ENCODE measurements around the gene ADCY2.

ADCY2 gene

DNA sequence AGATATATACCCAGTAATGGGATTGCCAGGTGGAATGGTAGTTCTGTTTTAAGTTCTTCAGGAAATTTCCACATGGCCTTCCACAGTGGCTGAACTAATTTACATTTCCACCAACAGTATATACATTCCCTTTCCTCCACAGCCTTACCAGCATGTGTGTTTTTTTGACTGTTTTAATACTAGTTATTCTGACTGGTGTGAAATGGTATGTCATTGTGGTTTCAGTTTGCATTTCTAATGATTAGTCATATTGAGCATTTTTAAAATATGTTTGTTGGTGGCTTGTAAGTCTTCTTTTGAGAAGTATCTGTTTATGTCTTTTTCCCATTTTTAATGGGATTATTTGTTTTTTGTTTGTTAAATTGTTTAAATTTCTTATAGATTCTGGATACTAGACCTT lies 246.1 kb downstream of the ADCY2 start:
- Histone ChIP-seq H3K9ac (no peak overlapping the region), H2AFZ (ENCODE audit: low read depth) (no peak overlapping the region), H3K79me2 (ENCODE audit: insufficient read depth, low read depth) (no peaks in the 10 kb centered on the region), H3K27ac (no peak overlapping the region), H3K27me3 (ENCODE audit: insufficient read depth, low read depth) (no peaks in the 10 kb centered on the region), H3K4me3 (IDR thresholded peaks at IDR 0.05; ENCODE audit: insufficient read depth, low read depth, low read length) (no peak overlapping the region), H4K20me1 (ENCODE audit: insufficient read depth) (no peaks in the 10 kb centered on the region), H3K36me3 (ENCODE audit: insufficient read depth) (no peaks in the 10 kb centered on the region), H3K4me1 (ENCODE audit: low read depth, poor library complexity, severe bottlenecking) (no peaks in the 10 kb centered on the region), H3K4me2 (no peak overlapping the region)
- TF ChIP-seq, protein P1, sequence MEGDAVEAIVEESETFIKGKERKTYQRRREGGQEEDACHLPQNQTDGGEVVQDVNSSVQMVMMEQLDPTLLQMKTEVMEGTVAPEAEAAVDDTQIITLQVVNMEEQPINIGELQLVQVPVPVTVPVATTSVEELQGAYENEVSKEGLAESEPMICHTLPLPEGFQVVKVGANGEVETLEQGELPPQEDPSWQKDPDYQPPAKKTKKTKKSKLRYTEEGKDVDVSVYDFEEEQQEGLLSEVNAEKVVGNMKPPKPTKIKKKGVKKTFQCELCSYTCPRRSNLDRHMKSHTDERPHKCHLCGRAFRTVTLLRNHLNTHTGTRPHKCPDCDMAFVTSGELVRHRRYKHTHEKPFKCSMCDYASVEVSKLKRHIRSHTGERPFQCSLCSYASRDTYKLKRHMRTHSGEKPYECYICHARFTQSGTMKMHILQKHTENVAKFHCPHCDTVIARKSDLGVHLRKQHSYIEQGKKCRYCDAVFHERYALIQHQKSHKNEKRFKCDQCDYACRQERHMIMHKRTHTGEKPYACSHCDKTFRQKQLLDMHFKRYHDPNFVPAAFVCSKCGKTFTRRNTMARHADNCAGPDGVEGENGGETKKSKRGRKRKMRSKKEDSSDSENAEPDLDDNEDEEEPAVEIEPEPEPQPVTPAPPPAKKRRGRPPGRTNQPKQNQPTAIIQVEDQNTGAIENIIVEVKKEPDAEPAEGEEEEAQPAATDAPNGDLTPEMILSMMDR (conservative IDR thresholded peaks at IDR 0.05; ENCODE audit: low read depth, low read length), result no peak

DNA sequence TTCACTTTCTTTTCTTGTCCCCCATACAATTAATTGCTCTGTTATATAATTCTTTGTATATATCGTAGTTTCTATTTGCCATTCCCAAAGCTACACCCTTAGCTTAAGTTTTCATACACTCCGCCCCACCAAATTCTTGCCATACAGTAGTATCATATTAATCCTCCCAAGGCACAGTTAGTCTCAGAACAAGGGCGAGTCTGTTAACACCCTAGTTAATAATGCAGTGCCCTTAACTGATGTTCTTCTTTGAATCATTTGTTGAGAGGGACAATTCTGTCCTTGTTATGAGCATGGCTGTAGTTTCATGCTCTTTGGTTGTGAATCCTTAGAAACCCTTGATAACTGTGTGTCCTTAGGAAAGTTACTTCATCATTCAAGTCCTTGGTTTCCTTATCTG lies 248.8 kb downstream of the ADCY2 start:
- no peak overlapping the region for H3K4me2 ChIP-seq
- no peaks in the 10 kb centered on the region for H3K4me1 ChIP-seq (ENCODE audit: low read depth, poor library complexity, severe bottlenecking)
- H3K27ac ChIP-seq, result no peak overlapping the region
- H3K27me3 ChIP-seq (ENCODE audit: insufficient read depth, low read depth), result no peaks in the 10 kb centered on the region
- H3K36me3 ChIP-seq (ENCODE audit: insufficient read depth), result no peaks in the 10 kb centered on the region
- TF ChIP-seq, protein P1 (conservative IDR thresholded peaks at IDR 0.05; ENCODE audit: low read depth, low read length), result no peak
- H3K79me2 ChIP-seq (ENCODE audit: insufficient read depth, low read depth), result no peaks in the 10 kb centered on the region
- no peak overlapping the region for H3K4me3 ChIP-seq (IDR thresholded peaks at IDR 0.05; ENCODE audit: insufficient read depth, low read depth, low read length)
- no peak overlapping the region for H3K9ac ChIP-seq
- H4K20me1 ChIP-seq (ENCODE audit: insufficient read depth), result no peaks in the 10 kb centered on the region
- H2AFZ ChIP-seq (ENCODE audit: low read depth), result no peak overlapping the region

DNA sequence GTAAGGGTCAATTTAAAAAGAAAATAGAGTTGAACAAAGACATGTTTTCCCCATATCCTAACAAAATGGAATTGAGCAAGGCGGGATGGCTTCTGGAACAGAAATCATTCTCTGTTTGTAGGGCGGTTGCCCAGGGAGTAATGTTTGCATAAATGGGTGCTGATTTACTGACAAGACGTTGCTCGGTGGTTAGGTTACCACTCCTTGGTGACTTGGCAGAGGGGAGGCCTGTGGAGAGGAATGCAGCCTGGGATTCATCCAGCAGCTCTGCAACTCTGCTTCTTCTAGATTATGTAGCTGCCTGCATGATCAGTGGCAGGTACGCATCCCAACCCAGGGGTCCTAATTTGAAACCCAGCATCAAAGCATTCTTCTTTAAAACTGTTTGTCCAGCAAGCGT lies 254.8 kb downstream of the ADCY2 start:
- H3K27me3 ChIP-seq (ENCODE audit: insufficient read depth, low read depth), result no peaks in the 10 kb centered on the region
- no peak overlapping the region for H2AFZ ChIP-seq (ENCODE audit: low read depth)
- no peaks in the 10 kb centered on the region for H4K20me1 ChIP-seq (ENCODE audit: insufficient read depth)
- H3K27ac ChIP-seq, result no peak overlapping the region
- no peaks in the 10 kb centered on the region for H3K79me2 ChIP-seq (ENCODE audit: insufficient read depth, low read depth)
- TF ChIP-seq, protein P1 (conservative IDR thresholded peaks at IDR 0.05; ENCODE audit: low read depth, low read length), result no peak
- H3K36me3 ChIP-seq (ENCODE audit: insufficient read depth), result no peaks in the 10 kb centered on the region
- no peak overlapping the region for H3K4me2 ChIP-seq
- no peaks in the 10 kb centered on the region for H3K4me1 ChIP-seq (ENCODE audit: low read depth, poor library complexity, severe bottlenecking)
- no peak overlapping the region for H3K9ac ChIP-seq
- no peak overlapping the region for H3K4me3 ChIP-seq (IDR thresholded peaks at IDR 0.05; ENCODE audit: insufficient read depth, low read depth, low read length)

DNA sequence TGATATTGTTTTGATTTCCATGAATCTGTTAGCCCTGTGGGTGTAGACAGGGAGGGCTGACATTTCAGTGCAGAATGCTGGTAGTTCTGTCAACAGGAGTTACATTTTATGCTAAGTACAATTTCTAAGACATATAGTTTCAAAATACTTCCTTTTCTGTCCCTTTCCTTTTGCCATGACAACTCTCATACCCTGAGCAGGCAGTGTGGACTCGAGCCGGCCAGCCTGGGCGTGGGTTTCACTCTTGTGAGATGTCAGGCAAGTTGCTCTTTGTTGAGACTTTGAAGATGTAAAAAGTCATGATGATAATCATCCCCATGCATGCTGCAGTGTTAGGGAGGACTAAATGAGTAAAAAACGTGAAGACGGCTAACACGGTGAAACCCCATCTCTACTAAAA lies 257.1 kb downstream of the ADCY2 start:
- H3K27me3 ChIP-seq (ENCODE audit: insufficient read depth, low read depth), result no peaks in the 10 kb centered on the region
- no peak overlapping the region for H3K4me2 ChIP-seq
- H4K20me1 ChIP-seq (ENCODE audit: insufficient read depth), result no peaks in the 10 kb centered on the region
- H3K4me1 ChIP-seq (ENCODE audit: low read depth, poor library complexity, severe bottlenecking), result no peaks in the 10 kb centered on the region
- H3K36me3 ChIP-seq (ENCODE audit: insufficient read depth), result no peaks in the 10 kb centered on the region
- TF ChIP-seq, protein P1 (conservative IDR thresholded peaks at IDR 0.05; ENCODE audit: low read depth, low read length), result no peak
- H3K27ac ChIP-seq, result no peak overlapping the region
- H2AFZ ChIP-seq (ENCODE audit: low read depth), result no peak overlapping the region
- H3K79me2 ChIP-seq (ENCODE audit: insufficient read depth, low read depth), result no peaks in the 10 kb centered on the region
- H3K4me3 ChIP-seq (IDR thresholded peaks at IDR 0.05; ENCODE audit: insufficient read depth, low read depth, low read length), result no peak overlapping the region
- H3K9ac ChIP-seq, result no peak overlapping the region

DNA sequence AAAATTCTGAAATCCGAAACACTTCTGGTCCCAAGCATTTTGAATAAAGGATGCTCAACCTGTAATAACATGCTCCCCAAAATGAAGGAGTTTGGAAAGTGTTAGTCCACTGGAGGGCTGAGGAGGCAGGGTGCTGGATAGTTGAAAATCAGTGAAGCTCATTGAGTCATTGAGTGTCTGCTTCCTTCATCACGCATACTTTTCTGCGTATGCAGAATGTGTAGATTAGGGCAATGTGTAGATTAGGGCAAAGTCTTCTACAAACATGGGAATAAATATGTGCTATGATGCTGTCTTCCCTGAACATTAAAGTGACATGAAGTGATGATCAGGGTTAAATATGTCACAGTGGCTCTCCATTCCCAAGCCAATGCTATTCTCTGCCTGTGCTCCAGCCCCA lies 261.2 kb downstream of the ADCY2 start:
- H3K27ac ChIP-seq, result no peak overlapping the region

More for the DNA sequence above, 261.2 kb downstream of the ADCY2 start:
- Histone ChIP-seq H4K20me1 (ENCODE audit: insufficient read depth) (no peaks in the 10 kb centered on the region), H3K4me3 (IDR thresholded peaks at IDR 0.05; ENCODE audit: insufficient read depth, low read depth, low read length) (no peak overlapping the region), H3K27me3 (ENCODE audit: insufficient read depth, low read depth) (no peaks in the 10 kb centered on the region), H3K4me2 (no peak overlapping the region), H2AFZ (ENCODE audit: low read depth) (no peak overlapping the region), H3K4me1 (ENCODE audit: low read depth, poor library complexity, severe bottlenecking) (no peaks in the 10 kb centered on the region), H3K36me3 (ENCODE audit: insufficient read depth) (no peaks in the 10 kb centered on the region), H3K79me2 (ENCODE audit: insufficient read depth, low read depth) (no peaks in the 10 kb centered on the region), H3K9ac (no peak overlapping the region)
- TF ChIP-seq, protein P1 (conservative IDR thresholded peaks at IDR 0.05; ENCODE audit: low read depth, low read length), result no peak

Data from KMS-11 (cell line).